Measurements from ENCODE around the gene CTDSPL. TPM values are rescaled to one million over a fixed set of nuclear protein-coding genes. Genes with fewer than 3 reads are reported as not detected.

Gene CTDSPL
- polyA plus RNA-seq, 3 donors from 2014 or later = 0.87 TPM; not detected in 2

DNA sequence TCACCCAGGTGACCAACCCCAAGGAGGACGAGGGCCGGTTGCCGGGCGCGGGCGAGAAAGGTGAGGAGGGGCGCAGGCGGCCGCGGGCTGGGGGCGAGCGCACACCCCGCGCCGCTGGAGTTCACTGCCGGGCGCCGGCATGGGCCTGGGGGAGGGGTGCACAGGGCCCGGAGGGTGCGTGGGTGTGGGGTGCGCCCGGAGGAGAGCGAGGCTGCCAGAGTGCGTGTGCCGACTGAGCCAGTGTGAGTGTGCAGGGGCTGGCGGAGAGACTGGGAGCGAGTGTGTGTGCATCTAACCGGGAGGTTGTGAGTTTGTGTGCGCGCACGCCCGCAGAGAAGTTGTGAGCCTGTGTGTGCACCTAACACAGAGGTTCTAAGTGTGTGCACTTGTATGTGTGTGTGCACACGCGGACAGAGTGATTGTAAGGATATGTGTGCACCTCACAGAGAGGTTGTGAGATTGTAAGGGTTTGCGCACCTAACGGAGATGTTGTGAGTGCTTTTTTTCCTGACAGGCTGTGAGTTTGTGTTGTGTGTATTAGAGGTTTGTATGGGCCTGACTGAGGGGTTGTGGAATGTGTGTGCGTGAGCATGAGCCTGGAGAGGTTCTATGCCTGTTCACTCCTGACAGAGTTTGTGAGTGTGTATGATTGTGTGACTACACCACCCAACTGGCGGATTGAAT lies 681 bp downstream of the CTDSPL start:
- no peaks in the 10 kb centered on the region for H3K36me3 Mint-ChIP-seq
- peaks cover 2 to 24% (median 6%) of the 10 kb centered on the region in 3 donors for H3K27me3 Mint-ChIP-seq (ENCODE audit: low read depth in 3 of 3)
- H3K4me3 Mint-ChIP-seq = peak overlapping the region; percentile 61 to 86 (median 80)
- no peaks in the 10 kb centered on the region for H3K9me3 Mint-ChIP-seq
- peaks cover 19 to 20% of the 10 kb centered on the region in 2 donors for H3K4me1 Mint-ChIP-seq
- peak in 1 of 3 donors; percentile 5 for DNase-seq
- H3K27ac Mint-ChIP-seq = no peak overlapping the region

DNA sequence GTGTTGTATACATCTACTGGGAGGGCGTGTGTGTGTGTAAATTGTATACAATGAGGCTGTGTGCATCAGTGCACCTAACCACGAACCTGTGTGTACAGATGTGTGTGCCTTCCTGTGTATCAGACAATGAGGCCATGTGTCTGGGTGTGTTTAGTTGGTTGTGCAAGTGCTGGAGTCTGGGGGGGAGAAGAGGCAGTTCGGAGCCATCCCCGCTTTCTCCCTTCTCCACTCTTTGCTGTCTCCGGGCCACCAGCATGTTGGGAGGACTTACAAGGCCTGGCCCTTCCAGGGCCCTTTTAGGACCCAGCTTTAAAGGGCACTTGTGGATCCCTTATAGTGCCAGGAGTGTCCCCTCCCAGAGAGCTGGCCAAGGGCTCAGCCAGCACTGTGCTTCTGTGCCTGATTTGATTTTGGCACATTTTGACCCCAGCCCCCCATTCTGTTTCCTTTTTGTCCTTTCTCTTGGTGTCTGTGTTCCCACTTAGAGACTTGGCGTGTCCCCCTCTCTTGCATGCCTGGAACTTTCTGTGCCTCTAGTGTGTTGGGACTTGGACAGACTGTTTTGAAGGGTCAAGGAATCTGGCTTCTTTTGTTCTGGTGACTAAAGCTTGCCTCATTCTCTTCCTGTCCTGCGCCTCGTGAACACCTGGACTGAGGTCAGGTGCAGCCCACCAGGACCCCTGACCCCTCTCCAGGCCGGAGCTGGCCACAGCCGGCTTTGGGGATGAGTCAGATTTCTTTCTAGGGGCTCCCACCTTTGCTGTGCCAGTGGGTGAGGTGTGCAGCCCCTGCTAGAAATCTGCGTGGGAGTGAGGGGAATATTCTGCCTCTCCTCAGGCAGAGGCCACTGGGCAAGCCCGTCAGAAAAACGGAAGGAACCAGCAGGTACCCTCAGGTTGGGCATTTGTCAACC lies 1.5 kb downstream of the CTDSPL start:
- H3K27ac Mint-ChIP-seq = no peak overlapping the region
- no peaks in the 10 kb centered on the region for H3K9me3 Mint-ChIP-seq
- H3K4me3 Mint-ChIP-seq = peak overlapping the region; percentile 61 to 86 (median 80)
- H3K27me3 Mint-ChIP-seq (ENCODE audit: low read depth in 3 of 3) = peaks cover 2 to 24% (median 6%) of the 10 kb centered on the region in 3 donors
- DNase-seq = no peak
- H3K36me3 Mint-ChIP-seq = no peaks in the 10 kb centered on the region
- H3K4me1 Mint-ChIP-seq = peaks cover 19 to 20% of the 10 kb centered on the region in 2 donors

DNA sequence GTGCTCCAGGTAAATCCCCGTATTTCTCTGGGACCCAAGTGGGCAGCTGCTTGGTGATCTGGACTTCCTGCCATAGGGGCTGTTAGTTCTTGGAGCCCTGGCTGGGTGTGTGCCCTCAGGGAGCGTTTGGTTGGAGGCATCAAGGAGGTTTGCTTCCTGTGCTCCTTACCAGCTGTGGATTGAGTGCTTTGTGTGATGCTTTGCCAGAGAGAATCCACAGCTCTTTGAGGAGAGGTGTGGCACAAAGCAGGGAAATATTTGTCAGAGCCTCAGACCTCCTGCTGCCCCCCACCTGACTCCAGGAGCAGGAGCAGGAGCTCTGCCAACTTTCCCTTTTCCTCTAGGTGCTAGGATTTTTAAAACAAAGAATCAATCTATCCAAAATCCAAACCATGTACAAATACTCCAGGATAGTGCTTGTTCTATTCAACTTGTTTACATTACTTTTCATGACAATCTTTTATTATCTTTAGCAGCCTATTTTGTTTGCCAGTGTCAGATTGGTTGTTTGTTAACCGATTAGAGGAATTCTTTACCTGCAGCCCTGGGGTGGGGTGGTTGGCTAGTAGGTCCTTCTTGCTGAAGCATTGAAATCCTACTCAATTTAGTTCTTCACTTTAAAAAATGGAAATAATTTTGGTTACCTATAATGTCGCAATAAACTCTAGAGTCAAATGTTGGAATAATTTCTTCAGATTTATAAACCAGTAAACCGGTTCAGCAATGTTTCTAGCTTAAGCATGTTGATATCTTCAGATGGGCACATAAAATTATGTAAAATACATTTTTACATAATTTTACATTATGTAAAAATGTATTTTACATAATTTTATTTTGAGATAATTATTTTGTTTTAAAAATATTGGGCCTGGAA lies 2.5 kb downstream of the CTDSPL start:
- Mint-ChIP-seq H3K9me3 (no peaks in the 10 kb centered on the region), H3K4me1 (peaks cover 19 to 20% of the 10 kb centered on the region in 2 donors), H3K4me3 (peak overlapping the region in 1 of 5 donors; percentile 29), H3K36me3 (no peaks in the 10 kb centered on the region), H3K27ac (no peak overlapping the region), H3K27me3 (ENCODE audit: low read depth in 3 of 3) (peaks cover 6 to 24% (median 6%) of the 10 kb centered on the region in 3 donors)
- DNase-seq = no peak

DNA sequence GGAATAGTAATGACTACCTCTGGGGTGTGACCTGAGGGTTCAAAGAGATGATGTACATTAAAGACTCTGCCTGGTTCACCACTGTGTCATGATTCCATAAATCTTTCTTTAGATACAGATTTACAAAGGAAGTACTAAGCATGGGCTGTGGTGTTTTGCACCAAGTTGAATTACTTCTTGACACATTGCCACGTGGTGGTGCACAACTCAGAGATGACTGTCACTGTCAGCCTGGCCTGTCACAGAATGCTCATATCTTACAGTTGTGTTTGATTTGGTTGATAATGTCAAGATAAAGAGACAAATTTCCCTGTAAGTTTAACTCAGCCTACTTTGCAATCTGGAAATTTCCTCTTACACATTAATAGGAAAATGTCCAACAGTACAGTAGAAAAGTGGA lies 3.2 kb downstream of the CTDSPL start:
- Mint-ChIP-seq H3K9me3 (no peaks in the 10 kb centered on the region), H3K27ac (no peak overlapping the region), H3K4me1 (peaks cover 18 to 19% of the 10 kb centered on the region in 2 donors), H3K36me3 (no peaks in the 10 kb centered on the region), H3K4me3 (no peak overlapping the region), H3K27me3 (ENCODE audit: low read depth in 3 of 3) (peaks cover 7 to 24% (median 7%) of the 10 kb centered on the region in 3 donors)
- DNase-seq = no peak

DNA sequence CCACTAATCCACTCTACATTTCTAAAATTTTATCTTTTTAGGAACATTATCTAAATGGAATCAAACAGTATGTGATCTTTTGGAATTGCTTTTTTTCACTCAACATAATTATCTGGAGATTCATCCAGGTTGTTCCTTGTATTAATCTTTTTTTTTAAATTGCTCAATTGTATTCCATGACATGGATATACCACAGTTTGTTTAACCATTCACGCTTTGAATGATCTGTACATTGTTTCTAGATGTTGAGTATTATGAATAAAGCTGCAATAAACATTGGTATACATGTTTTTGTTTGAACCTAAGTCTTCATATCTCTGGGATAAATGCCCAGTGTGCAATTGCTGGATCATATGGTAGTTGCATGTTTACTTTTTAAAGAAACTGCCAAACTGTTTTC lies 5.5 kb downstream of the CTDSPL start:
- H3K27me3 Mint-ChIP-seq (ENCODE audit: low read depth in 3 of 3) = peaks cover 9 to 26% (median 9%) of the 10 kb centered on the region in 3 donors

DNA sequence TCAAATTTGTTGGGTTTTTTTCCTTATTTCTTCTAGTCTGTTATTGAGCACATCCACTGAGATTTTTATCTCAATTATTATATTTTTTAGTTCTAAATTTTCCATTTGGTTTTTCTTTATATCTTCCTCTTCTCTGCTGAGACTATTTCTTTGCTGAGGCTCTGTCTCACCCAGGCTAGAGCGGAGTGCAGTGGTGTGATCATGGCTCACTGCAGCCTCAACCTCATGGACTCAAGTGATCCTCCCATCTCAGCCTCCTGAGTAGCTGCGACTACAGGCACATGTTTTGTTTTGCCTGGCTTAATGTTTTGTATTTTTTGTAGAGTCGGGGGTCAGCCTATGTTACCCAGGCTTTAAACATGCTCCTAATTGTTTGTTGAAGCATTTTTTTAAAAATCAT lies 10.2 kb downstream of the CTDSPL start:
- DNase-seq = no peak

More for the DNA sequence above, 5.5 kb downstream of the CTDSPL start:
- Mint-ChIP-seq H3K4me1 (peaks cover 6% of the 10 kb centered on the region in 2 donors), H3K9me3 (peaks cover 7 to 16% (median 12%) of the 10 kb centered on the region in 6 donors), H3K4me3 (no peak overlapping the region), H3K27ac (peak overlapping the region in 1 of 6 donors; percentile 29), H3K36me3 (peaks cover 0 to 10% (median 6%) of the 10 kb centered on the region in 3 donors)
- no peak for DNase-seq

DNA sequence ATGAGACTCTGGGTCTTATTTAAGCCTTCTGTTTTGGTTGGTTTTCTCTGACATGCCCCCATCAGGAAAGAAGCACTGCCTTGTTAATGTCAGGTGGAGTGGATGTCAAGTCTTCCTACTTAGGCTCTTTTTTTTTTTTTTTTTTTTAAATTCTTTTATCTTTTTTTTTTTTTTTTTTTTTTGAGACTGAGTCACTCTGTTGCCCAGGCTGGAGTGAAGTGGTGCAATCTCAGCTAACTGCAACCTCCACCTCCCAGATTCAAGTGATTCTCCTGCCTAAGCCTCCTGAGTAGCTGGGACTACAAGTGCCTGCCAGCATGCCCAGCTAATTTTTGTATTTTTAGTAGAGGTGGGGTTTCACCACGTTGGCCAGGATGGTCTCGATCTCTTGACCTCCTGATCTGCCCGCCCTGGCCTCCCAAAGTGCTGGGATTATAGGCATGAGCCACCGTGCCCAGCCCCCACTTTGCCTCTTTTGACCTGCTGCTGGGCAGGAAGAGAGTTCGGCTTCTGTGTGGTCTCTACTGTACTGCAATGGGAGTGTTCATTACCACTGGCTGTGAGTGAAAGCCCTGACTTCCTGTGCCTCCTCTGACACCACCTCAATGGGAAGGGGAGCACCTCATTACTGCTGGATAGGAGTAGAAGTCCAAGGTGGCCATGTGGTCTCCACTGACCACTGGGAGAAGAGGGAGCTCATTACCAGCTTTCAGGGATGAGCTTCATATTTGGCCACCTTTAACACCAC lies 10.9 kb downstream of the CTDSPL start:
- DNase-seq = no peak
- H3K4me1 Mint-ChIP-seq = no peaks in the 10 kb centered on the region
- H3K4me3 Mint-ChIP-seq = no peak overlapping the region
- H3K27me3 Mint-ChIP-seq (ENCODE audit: low read depth in 3 of 3) = peaks cover 6 to 18% (median 14%) of the 10 kb centered on the region in 3 donors
- H3K9me3 Mint-ChIP-seq = peaks cover 11 to 29% (median 16%) of the 10 kb centered on the region in 6 donors
- no peak overlapping the region for H3K27ac Mint-ChIP-seq
- peaks cover 0 to 18% (median 6%) of the 10 kb centered on the region in 3 donors for H3K36me3 Mint-ChIP-seq

More for the DNA sequence above, 10.2 kb downstream of the CTDSPL start:
- Mint-ChIP-seq H3K27me3 (ENCODE audit: low read depth in 3 of 3) (peaks cover 6 to 22% (median 14%) of the 10 kb centered on the region in 3 donors), H3K4me3 (peak overlapping the region in 1 of 5 donors; percentile 14), H3K36me3 (peaks cover 0 to 12% (median 6%) of the 10 kb centered on the region in 3 donors), H3K9me3 (peaks cover 11 to 25% (median 16%) of the 10 kb centered on the region in 6 donors), H3K4me1 (no peaks in the 10 kb centered on the region), H3K27ac (no peak overlapping the region)

DNA sequence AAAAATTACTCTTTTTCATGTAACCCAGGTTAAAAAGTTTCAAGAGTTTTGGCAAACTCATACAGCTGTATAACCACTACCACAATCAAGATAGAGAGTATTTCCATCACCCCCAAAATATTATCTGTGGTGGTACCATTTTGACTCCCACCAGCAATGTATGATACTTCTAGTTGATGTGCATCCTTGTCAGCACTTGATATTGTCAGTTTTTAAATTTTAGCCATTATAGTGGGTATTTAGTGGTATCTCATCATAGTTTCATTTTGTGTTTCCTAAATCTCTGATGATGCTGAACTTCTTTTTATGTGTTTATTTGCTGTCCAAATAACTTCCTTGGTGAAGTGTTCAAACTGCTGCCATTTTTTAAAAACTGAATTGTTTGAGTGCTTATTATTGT lies 14.6 kb downstream of the CTDSPL start:
- Mint-ChIP-seq H3K27me3 (ENCODE audit: low read depth in 3 of 3) (peaks cover 4 to 13% (median 8%) of the 10 kb centered on the region in 3 donors), H3K4me3 (no peak overlapping the region), H3K27ac (no peak overlapping the region), H3K4me1 (no peaks in the 10 kb centered on the region), H3K9me3 (peaks cover 10 to 26% (median 11%) of the 10 kb centered on the region in 6 donors), H3K36me3 (peaks cover 0 to 14% (median 3%) of the 10 kb centered on the region in 3 donors)
- no peak for DNase-seq

DNA sequence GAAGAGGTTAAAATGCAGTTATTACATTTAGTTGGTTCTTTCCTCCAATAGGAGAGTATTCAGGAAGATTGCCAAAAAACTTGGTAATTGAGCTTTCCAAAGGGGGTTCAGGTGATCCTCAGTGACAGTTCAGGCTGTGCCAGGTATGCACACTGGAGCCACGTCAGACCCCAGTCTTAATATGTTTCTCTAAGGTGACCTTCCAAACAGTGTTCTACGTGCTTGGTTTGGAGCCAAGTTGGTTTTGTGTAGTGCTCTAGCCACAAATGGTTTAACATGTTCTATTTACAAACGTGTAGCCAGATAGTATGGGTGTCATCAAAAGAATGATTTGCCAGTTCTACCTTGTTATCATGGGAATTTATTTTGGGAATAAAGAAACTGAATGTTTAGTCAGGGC lies 21.0 kb downstream of the CTDSPL start:
- H3K9me3 Mint-ChIP-seq = no peaks in the 10 kb centered on the region
- H3K36me3 Mint-ChIP-seq = no peaks in the 10 kb centered on the region
- H3K27ac Mint-ChIP-seq = no peak overlapping the region
- H3K4me3 Mint-ChIP-seq = no peak overlapping the region
- no peak for DNase-seq
- H3K4me1 Mint-ChIP-seq = no peaks in the 10 kb centered on the region
- H3K27me3 Mint-ChIP-seq (ENCODE audit: low read depth in 3 of 3) = peaks cover 0 to 11% (median 1%) of the 10 kb centered on the region in 3 donors

DNA sequence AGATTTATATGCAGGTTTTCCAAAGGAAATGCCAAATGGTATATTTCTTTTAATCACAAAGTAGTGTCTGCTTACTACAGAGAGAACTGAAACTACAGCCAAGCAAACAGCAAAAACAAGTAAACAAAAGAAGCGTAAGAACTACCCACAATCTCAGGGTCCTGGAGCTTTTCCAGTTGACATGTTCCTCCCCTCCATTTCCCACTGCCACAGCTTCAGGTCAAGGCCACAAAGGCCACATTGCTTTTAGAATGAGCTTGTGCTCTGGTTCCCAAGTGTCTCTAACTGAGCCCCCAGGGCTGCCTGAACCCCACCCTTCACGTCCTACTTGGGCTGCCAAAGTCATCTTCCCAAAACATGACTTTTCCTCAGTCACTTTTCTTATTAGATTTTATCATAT lies 24.1 kb downstream of the CTDSPL start:
- DNase-seq = no peak
- Mint-ChIP-seq H3K27ac (no peak overlapping the region), H3K4me3 (no peak overlapping the region), H3K27me3 (ENCODE audit: low read depth in 3 of 3) (peaks cover 0 to 12% (median 1%) of the 10 kb centered on the region in 3 donors), H3K4me1 (no peaks in the 10 kb centered on the region), H3K36me3 (no peaks in the 10 kb centered on the region), H3K9me3 (no peaks in the 10 kb centered on the region)

DNA sequence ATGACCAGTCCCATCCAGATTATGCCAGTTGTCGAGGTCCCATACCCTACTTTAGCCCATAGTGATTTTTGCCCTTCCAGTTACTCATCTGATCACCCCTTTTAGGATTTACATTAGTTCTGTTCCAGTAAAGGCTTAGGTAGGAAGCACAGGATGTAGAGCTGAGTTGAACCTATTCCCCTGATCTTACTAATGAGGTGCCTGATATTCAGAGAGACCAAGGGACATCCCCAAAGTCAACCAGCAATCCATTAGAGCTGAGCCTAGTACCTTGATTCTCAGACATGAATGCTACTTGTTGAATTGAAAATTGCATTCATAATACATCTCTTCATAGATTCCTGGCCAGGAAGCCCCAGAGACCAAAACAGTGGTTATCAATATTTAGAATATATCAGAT lies 24.7 kb downstream of the CTDSPL start:
- Mint-ChIP-seq H3K4me3 (no peak overlapping the region), H3K9me3 (no peaks in the 10 kb centered on the region), H3K4me1 (no peaks in the 10 kb centered on the region), H3K36me3 (no peaks in the 10 kb centered on the region), H3K27me3 (ENCODE audit: low read depth in 3 of 3) (peaks cover 0 to 12% (median 0%) of the 10 kb centered on the region in 3 donors), H3K27ac (no peak overlapping the region)
- no peak for DNase-seq

DNA sequence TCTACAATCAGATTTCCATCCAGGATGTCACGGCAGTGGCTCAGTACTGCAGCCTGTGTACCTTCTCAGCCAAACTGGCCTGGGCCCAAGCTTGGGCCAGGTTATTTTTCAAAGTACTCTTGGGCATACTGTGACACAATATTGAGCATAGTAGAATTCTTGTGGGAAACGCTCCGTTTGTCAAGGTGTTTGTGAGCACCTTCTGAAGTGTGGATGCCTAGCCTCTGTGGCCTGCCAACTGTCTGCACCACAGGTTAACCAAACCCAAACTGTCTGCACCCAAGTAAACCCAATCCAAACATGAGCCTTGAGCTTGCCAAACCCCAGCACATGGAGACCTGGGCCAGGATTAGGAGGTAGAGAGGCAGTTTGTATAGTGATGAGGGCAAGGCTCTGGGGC lies 25.4 kb downstream of the CTDSPL start:
- Mint-ChIP-seq H3K4me3 (no peak overlapping the region), H3K36me3 (no peaks in the 10 kb centered on the region), H3K4me1 (no peaks in the 10 kb centered on the region), H3K27me3 (ENCODE audit: low read depth in 3 of 3) (peaks cover 0 to 12% (median 0%) of the 10 kb centered on the region in 3 donors), H3K27ac (no peak overlapping the region), H3K9me3 (no peaks in the 10 kb centered on the region)
- no peak for DNase-seq

DNA sequence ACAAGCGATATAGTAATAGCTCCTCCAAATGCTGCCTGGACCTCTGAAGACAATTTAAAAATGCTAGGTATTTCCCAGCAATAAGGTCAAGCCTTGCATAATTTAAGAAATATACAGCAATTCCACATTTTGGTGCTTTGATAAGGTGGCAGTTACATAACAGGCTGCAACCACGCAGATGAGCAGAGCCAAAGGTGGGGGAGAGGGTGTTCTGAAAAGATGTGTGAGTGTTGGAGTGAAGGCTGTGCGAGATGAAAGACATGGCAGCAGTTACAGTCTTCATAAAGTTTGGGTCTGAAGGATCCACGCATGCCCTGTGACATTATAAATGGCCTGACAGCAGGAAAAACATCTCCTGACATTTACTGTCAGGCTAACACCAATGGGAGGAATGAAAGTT lies 26.1 kb downstream of the CTDSPL start:
- no peaks in the 10 kb centered on the region for H3K4me1 Mint-ChIP-seq
- H3K36me3 Mint-ChIP-seq = no peaks in the 10 kb centered on the region
- no peak for DNase-seq
- no peak overlapping the region for H3K4me3 Mint-ChIP-seq
- no peaks in the 10 kb centered on the region for H3K9me3 Mint-ChIP-seq
- no peak overlapping the region for H3K27ac Mint-ChIP-seq
- H3K27me3 Mint-ChIP-seq (ENCODE audit: low read depth in 3 of 3) = peaks cover 0 to 12% (median 0%) of the 10 kb centered on the region in 3 donors
